HG03159 (cell line): ENCODE results near the gene NTN5.
"Not testable (repeated sequence)": the region's sequence is repeated elsewhere in the genome, so short reads cannot be mapped to it uniquely, and the experiment has no call there.

ENCODE experiments used
- ATAC-seq: cut with Tn5 transposase; IDR thresholded peaks from one replicate; pipeline ENCODE4 v1.9.1; 2021; ENCODE audit warnings: mild to moderate bottlenecking, moderate library complexity; ENCODE audit not compliant: unreplicated experiment

Gene NTN5, protein sequence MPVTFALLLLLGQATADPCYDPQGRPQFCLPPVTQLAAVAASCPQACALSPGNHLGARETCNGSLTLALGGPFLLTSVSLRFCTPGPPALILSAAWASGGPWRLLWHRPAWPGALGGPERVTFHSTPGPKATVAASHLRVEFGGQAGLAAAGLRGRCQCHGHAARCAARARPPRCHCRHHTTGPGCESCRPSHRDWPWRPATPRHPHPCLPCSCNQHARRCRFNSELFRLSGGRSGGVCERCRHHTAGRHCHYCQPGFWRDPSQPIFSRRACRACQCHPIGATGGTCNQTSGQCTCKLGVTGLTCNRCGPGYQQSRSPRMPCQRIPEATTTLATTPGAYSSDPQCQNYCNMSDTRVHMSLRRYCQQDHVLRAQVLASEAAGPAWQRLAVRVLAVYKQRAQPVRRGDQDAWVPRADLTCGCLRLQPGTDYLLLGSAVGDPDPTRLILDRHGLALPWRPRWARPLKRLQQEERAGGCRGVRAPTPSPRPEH

DNA sequence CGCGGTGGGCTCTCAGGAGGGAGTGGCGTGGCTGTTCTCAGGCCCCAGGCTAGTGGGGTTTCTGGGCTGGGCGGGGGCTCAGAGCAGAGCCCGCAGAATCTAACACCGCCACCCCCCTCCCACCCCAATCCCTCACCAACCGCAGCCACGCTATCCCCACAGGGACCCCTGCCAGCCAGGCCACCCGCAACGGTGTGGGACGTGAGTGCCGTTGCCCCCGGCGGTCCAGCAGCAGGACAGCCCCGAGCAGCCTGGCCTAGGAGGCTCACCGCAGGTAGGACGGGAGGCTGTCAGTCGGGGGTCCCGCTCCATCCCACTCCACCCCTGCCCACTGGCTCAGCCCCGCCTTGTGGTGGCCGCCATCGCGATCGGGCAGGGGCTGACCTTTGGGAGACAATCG, at the start of gene NTN5:
Gene NTN5 (minus strand): TSS at position 24 of the 400 bp plus-strand sequence. CDS start 2,031 bp downstream, outside the sequence.
- ATAC-seq, result no peak

DNA sequence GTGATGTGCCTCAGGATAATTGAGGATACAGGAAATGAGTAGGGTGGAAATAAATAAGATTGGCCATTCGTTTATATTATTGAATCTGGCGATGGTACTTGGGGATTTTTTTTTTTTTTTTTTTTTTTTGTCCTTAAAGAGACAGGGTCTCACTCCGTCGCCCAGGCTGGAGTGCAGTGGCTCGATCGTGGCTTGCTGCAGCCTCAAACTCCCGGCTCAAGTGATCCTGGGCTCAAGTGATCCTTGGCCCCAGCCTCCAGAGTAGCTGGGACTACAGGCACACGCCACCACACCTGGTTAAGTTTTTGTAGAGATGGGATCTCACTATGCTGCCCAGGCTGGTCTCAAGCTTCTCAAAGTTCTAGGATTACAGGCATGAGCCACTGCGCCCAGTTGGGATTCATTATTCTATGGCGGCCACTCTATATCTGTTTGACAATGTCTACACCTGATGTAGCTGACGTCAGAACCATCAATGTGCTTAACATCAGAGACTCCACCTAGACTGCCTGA, 49.4 kb upstream of the NTN5 start:
- no peak for ATAC-seq

DNA sequence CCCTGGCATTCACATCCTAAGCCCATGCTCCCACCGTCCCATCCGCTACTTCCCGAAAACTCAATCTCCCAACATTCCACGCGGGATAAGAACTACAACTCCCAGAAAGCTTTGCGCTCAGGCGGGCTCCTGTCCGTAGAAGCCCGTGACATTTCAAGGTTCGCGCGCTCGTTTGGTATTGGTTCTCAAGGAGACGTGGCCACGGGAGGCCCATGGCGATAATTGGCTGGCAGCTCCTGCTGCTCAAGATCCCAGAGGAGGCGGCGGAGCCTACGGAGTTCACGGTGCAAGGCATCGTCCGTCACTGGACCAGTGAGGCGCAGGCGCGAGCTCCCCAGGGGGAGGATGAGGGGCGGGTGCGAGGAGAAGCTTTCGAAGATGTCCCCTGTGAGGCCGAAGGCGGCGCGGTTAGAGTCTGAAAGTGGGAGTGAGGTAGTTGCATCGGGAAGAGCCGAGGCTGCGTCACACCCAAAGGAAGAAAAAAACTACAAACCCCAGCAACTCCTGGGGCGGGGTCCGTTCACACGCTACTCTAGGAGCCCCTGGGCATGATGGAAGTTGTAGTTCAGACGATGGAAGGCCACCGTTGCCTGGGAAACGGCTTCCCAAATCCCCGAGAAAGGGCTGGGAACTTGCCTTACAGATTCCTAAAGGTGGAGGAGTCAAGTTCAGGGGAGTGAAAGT, 47.9 kb upstream of the NTN5 start:
- peak; percentile 71 for ATAC-seq

DNA sequence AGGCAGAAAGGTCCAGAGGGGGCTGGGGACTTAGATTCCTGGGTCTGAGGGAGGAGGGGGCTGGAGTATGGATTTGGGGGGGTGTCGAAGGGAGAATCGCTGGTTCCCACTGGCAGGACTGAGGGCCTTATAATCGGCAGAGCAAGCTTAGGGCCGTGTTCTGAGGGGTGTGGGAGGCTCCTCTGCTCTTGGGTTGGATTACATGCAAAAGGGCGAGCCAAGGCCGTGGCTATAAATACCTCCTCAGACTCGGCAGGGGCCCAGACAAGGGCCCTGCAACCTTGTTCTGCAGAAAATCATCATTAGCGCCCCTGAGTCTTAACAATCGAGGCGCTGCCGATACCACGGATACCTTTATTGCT, 47.4 kb upstream of the NTN5 start:
- no peak for ATAC-seq

DNA sequence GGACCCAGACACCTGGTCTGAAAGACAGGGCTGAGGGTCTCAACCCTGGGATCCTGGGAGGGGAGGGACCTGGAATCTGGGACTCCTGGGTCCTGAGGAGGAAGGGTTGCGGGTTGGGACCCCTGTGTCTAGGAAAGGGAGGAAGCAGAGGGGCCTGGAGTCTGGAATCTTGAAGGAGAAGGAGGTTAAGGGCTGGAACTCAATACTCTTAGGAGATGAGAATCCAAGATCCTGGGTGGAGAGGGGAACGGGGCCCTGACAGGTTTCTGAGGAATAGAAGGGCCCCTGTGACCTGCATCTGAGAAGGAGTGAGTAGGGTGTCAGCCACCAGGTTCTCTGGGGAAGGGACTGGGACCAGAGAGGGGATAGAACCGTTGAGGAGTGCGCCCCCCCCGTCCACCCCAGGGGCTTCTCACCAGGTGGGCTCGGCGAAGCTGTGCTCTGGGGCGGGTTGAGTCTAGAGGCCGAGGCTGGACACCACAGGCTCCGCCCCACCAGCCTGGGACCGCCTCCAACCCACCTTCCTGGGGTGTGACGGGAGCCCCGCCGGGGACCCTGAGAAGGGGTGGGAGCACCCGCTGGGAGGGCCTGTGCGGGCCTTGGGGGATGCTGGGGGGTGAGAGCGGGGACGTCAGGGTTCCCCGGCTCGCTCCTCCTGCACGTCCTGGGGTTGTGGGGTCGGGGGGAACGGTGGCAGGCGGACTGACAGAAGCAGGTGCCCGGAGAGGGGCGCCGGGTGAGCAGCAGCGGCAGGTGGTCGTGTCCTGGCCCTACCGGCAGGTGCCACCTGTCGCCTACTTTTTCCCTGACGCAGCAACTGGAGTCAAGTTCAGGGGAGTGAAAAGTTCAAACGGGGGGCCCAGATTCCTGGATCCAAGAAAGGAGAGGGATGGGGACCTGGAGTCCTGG, 46.7 kb upstream of the NTN5 start, which contains the start of gene MAMSTR:
Gene MAMSTR (minus strand): TSS at position 463 of the 909 bp plus-strand sequence. CDS start 694 bp downstream, outside the sequence.
- no peak for ATAC-seq

DNA sequence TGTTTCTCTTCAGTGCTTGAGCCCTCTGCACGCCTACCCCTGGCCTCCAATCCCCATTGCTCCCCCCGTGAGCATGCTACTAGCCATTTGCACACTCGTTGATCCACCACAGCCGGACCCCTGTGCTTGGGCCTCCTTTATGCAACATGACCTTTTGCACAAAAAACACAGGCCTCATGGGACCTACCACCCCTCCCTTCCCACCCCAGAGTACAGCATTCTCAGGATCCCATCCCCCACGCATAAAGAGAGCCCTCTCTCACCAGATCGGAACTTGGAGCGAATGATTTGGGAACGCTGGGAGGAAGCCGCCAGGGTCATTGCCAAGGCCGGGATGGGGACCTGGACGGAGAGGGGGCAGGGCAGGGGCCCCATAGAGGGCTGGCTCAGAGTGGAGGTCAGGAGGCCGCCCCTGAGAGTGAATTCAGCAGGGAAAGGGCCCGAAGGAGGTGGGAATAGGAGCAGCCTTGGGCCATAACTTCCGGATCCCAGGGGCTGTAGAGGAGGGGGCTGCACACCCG, 46.0 kb upstream of the NTN5 start:
- ATAC-seq, result no peak

DNA sequence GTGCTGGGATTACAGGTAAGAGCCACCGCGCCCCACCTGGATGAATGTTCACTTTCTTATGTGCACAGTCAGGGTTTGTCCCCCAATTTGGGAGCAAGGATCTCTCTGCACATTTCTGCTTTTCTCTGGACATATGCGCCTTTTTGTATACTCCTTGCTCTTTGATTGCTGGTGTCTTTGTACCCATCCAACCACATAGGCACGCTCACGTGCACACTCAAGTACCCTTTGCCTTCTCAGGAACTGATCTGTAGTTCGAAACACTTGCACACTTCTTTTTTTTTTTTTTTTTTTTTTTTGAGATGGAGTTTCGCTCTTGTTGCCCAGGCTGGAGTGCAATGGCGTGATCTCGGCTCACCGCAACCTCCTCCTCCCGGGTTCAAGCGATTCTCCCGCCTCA, 45.3 kb upstream of the NTN5 start:
- not testable (repeated sequence) for ATAC-seq

DNA sequence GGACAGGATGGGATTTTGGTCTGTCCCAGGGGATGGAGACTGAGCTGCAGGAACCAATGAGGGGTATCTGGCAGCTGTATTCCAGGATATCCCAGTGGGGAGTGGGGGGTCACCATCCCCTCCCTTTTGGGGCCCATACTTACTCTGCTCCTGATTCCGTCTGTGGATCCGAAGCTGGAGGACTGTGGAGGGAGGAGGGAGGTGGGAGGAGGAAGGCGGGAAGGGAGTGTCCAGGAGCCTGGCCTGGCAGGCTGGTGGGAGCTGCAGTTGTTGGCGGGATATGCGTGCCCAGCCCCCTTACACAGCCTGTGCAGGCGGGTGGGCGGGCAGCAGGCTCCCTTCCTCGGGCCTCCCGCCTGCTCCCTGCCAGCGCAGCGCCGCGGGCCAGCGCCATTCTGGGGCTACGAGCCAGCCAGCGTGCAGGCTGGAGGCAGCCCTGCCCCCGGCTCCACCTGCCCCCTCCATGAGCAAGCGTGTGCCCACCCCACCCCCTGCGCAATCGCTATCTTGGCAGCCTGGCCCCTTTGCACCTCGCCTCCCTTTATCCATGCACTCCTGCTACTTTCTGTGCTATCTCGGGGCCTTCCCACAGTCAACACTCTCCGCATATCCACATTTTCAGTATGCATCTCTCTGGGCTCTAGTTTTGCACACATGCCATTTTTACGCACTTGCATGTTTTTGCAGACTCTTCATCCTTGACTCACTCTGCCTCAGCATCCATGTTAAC, 43.9 kb upstream of the NTN5 start:
- no peak for ATAC-seq

DNA sequence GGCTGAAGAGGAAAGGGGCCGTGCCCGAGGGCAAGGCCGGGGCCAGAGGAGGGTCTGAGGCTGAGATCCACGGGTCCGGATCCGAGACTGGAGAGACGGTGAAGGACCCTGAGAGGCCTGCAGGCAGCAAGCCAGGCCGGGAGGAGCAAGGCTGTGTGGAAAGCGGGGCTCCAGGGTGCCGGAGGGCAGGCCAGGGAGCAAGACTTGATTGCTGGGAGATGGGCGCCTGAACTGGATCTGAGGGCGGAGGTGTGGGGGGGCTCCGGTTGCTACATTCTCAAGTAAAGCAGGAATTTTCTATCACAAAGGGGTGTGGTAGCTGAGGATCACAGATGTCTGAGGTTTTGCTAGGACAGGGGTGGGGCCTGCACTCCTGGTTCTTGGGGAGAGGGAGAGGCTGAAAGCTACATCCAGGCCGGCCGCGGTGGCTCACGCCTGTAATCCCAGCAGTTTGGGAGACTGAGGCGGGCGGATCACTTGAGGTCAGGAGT, 42.9 kb upstream of the NTN5 start:
- ATAC-seq, result no peak

DNA sequence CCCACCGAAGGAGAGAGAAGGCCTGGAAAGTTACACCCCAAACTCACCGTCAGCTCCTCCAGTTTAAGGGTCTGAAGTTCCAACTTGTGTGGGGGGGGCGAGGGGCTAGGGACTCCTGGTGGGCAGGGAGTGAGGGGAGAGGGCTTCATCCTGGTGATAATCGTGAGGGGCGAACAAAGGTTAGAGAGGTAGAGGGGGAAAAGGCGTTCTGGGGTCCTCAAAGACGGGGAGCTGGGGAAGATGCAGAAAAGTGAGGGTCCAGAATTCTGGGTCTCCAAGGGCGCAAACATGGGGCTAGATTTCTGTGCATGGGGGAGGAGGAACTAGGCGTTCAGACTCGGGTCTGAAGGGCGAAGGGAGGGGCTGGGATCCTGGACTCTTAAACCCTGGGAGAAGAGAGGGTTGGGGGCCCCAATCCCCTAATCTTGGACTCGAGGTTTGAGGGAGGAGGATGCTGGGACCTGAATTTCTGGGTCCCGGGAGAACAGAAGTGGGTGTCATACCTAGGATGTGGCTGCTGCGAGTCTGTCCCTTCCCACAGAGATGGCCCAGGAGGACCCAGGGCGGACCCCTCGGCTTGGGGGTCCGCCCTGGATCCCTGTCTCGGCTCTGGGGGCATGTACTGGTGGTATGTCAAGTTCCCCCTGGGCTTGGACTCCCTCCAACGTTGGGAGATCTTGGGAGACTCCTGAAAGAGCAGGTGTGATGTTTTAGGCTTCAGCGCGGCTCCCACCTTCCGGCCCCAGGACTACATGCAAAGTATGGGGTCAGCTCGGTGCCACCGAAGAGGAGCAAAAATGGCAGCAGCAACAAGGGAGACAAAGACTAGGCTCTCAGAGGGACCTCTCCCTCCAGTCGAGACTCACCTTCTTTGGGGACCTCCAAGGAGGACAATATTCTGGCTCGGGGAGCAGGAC, 42.2 kb upstream of the NTN5 start:
- no peak for ATAC-seq

DNA sequence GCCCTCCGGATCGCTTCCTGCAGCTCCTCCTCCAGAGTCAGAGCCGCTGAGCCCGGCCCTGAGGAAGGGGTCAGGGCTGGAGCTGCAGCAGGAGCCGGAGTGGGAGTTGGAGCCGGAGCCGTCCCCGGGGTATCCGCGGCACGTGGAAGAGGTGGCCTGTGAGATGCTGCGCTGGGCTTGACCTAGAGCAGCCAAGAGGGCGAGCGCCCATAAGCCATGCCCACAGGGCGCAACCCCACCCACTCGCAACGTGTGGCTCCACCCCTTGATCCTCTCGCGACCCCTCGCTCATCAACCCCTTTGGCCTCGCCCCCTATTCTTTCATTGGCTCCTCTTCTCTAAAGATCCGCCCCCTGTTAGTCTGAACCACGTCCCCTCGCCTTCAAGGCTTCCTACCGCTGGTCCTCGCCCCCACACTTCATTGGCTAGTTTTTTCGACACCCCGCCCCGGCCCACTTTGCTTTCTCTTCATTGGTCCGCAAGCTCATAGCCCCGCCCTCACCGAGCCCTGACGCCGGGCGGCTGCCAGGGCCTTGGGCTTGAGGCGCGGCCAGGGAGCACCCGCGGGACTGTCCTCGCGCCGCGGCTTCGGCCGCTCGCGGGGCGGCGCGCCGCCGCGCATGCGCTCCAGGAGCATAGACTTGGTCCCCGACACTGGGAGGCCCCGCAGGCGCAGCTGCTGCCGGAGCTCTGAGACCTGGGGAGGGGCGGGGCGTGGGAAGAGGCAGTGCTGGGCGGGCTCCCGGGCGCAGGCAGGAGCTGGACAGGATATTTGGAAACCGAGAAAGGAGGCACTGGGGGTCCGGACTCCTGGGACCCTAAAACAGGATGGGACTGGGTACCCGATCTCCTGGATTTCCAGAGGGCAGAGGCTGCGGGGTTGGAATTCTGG, 41.3 kb upstream of the NTN5 start:
- peak; percentile 84 for ATAC-seq

DNA sequence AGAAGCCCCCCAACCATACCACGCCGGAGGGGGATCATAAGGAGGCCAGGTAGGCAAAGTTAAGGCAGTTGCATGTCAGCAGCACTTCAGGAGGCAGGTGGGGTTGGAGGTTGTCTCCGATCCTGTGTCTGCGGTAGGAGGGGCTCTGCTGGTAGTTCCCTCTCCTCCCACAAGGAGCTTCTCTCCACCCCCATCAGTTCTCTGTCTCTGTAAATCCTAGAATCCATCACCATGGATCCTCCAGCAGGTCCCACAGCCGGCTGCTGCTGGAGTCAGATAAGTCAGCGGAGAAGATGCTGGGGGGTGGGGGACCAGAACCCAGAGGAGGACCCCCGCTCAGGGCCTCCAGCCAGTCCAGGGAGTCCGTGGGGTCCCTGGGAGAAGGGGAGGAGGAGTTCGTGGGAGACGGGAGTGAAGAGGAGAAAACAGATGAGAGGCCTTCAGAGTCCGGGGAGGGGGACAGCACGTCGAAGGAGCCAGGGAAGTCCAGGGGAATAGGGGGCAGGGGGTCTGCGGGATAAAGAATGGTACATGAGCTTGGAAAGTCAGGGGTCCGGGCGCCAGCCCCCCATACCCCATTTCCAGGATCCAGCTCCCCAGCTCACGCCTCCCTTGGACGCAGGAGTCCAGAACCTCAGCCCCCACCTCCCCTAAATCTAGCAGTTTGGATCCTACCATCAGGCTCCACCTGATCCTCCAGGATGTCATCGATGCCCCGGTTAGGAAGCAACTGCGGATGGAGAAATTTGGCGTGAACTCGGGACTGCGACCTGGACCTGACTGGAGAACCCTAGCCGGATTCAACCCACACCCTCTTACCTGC, 40.4 kb upstream of the NTN5 start:
- no peak for ATAC-seq

DNA sequence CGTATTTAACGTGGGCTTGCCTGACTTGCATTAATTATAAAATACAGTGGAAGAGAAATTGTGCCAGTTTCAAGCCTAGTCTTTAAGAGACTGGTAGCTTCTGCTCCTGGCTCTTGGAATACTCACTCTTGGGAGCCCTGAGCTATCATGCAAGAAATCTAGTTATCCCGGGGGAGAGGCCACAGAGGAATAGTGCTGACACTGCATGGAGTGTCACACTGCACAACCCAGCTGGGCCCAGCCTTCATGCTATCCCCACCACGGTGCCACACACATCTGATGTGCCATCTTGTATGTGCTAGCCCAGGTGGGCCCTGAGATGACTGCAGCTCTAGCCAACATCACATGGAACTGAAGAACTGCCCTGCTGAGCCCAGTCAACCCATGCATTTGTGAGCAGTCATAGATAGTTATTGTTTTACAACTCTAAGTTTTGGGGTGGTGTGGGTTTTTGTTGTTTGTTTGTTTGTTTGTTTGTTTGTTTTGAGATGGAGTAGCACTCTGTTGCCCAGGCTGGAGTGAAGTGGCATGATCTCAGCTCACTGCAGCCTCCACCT, 38.4 kb upstream of the NTN5 start:
- ATAC-seq, result no peak

DNA sequence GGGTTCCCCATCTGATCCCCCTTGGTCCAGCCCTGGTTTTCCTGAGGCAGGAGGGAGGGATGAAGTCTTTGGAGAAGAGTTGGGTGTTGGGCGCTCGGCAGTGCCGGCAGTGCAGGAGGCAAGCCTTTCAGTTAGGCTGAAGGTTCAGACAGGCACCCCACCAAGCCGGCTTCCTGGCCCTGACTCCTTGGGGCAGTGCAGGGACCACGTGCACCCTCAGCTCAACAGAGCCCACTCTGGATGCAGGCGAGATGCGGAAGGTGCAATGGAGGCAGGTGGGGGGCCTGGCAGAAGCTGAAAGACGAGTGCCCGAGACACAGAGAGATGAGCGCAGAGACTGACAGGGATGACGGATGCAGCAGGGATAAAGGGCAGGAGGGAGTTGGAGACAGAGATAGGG, 35.7 kb upstream of the NTN5 start:
- ATAC-seq, result no peak

DNA sequence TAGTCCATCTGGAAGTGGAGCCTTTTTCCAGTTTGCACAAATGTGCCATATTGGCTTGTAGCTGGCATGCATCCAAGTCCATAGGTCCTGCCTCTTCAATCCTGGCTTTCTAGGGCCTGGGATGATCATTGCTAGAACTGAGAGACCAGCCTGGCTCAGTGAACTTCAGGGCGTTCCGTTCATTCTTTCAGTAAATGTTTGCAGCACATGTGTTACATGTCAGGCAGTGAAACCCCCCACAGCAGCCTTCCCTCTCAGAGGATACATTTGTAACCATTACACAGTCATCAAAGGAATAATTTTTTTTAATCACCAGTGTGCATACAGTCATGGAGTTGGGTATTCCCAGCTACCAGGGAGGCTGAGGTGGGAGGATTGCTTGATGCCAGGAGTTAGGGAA, 32.6 kb upstream of the NTN5 start:
- ATAC-seq, result no peak

DNA sequence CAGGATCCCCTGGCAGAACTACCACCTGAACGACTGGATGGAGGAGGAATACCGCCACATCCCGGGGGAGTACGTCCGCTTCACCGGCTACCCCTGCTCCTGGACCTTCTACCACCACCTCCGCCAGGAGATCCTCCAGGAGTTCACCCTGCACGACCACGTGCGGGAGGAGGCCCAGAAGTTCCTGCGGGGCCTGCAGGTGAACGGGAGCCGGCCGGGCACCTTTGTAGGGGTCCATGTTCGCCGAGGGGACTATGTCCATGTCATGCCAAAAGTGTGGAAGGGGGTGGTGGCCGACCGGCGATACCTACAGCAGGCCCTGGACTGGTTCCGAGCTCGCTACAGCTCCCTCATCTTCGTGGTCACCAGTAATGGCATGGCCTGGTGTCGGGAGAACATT, 30.5 kb upstream of the NTN5 start:
- no peak for ATAC-seq

DNA sequence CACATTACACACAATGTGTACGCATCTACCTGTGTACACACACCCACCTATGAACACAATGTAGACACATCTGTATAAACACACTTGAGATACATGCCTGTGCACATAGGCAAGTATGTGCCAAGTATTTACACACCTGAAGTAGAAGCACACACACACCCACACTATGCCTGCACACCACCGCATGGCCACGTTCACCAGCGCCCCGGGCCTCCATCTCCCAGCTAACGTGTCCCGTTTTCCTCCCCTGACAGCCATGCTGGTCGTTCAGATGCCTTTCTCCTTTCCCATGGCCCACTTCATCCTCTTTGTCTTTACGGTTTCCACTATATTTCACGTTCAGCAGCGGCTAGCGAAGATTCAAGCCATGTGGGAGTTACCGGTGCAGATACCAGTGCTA, 29.9 kb upstream of the NTN5 start:
- ATAC-seq, result no peak
